Left cardiac atrium (tissue), 4 donors: ENCODE data around the gene ACTL8. TPM values are rescaled to one million over a fixed set of nuclear protein-coding genes. Genes with fewer than 3 reads are reported as not detected.
A peak's percentile ranks its signal among the peaks of the same experiment; 100 is the strongest.
"Not testable (repeated sequence)": the region's sequence is repeated elsewhere in the genome, so short reads cannot be mapped to it uniquely, and the experiment has no call there.

Experiments
- ATAC-seq, 2 donors: fragments of 200-7000 bp; cut with Tn5 transposase; one replicate each; pipeline ENCODE4 v1.9.1; 2020; ENCODE audit warnings: mild to moderate bottlenecking in 2 of 2, moderate library complexity in 2 of 2
- DNase-seq: peaks from one replicate; pipeline ENCODE4 v3.0.0-alpha.2; 2020
- intact Hi-C, 2 donors: fragments of 100-400 bp; cut with DNase I; formaldehyde crosslinking; loops; one replicate each; pipeline versions ENCODE4 v1.14.1 to v1.15.1; 2022 to 2023
- total RNA-seq, 2 donors: library from RNA; stranded (reverse); fragmentation: NEBNext Ultra II Directional; extraction: Animal tissue kit (Norgen Biotek cat#: 25700); gene quantifications; one replicate each; pipeline ENCODE4 v1.2.1, GENCODE V29; 2021
- donor health status: DM: no; HTN: yes; CAD: no.
- donor health status: DM: no; HTN: yes; CAD: no; lungs with severe emphysema.
- donor health status: DM: yes; HTN: yes; CAD: no.
- donor health status: Dilated cardiomyopathy.

ACTL8 gene
- total RNA-seq, 2 donors from 2014 or later: not detected

DNA sequence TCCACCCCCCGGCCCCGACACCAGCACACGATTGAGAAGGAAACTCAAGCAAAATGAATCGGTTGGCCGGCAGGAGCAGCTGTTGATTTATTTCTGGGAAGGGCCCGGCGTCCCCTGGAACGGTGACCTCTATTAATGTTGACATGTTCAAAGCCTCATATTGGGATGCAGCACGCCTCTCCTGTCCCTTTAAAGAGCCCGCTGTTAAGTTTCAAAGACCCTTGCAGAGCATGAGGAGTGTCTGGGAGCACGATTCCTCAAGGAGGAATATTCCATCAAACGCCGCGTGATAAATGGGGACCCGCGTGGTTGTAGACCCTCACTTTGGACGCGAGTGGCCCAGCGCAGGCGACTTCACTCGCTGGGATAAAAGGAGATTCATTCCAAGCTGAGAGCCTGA is 21.5 kb upstream of the ACTL8 start:
- DNase-seq (no peak), ATAC-seq (no peak)
- intact Hi-C loops: no loop called here

GRCh38 chr1:17734609-17735008 is 20.5 kb upstream of the ACTL8 start:
- no peak for DNase-seq
- intact Hi-C loops: no loop called here
- no peak for ATAC-seq

- no peak for ATAC-seq
- DNase-seq: no peak
- intact Hi-C loops: no loop called here
Measured at GRCh38 chr1:17735348-17735747, 19.8 kb upstream of the ACTL8 start.

DNA sequence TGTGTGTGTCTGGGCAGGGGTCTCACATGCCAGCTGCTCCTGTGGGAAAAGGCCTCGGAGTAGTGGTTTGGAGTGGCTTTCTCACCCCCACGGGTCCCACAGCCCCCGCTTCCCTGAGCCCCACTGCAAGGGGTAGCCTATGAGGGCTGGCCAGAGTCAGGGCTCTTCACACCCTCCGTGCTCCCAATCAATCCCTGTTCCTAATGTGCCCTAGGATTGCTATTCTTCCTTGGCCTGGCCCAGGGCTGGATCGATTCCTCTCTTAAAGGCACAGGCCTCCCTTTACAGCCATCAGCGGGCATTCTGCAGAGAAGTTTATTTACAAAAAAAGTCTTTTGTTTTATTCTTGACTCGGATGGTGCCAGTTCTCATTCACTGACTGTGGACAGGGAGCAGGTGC is 19.3 kb upstream of the ACTL8 start:
- DNase-seq (no peak), ATAC-seq (no peak)
- intact Hi-C loops: no loop called here

DNA sequence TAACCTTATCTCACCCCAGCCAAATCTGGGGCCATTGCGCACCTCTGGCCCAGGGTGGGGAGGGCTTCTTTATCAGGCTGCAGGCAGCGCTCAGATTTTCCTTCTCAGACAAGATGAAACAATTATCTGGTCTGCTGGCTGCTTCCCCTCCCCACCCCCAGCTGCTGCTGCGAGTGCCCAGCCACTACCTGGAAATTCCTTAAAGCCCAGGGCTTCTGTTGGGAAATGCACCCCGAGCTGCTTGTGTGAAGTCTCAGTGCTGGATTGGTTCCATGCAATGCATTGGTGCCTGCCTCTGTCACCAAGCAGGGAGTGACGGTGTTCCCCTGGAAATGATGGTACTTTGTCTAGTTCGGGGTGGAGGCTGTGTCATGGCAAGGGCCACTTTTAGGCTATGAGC is 18.5 kb upstream of the ACTL8 start:
- ATAC-seq (no peak), DNase-seq (no peak)
- intact Hi-C loops: no loop called here

- ATAC-seq (no peak), DNase-seq (no peak)
- intact Hi-C loops: no loop called here
Measured at GRCh38 chr1:17739050-17739449, 16.1 kb upstream of the ACTL8 start.

GRCh38 chr1:17741052-17741451 is 14.1 kb upstream of the ACTL8 start:
- DNase-seq: no peak
- intact Hi-C loops: no loop called here
- ATAC-seq: no peak

DNA sequence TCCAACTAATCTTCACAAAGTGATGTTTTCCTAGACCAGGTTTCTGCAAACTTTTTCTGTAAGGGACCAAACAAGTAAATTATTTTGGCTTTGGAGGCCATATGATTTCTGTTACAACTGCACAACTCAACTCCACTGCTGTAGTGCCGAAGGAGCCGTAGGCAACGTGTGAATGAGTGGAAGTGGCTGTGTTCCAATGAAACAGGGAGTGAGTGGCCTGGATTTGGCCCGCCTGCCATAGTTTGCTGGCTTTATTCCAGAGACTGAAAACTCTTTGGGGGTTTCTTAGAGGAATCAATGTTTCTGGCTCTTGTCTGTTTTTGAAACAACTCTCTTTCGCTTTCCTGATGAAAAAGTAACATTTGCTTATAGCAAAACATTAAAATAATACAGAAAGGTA is 12.6 kb upstream of the ACTL8 start:
- no peak for DNase-seq
- intact Hi-C loops: no loop called here
- peak; percentile 73 to 85 for ATAC-seq

DNA sequence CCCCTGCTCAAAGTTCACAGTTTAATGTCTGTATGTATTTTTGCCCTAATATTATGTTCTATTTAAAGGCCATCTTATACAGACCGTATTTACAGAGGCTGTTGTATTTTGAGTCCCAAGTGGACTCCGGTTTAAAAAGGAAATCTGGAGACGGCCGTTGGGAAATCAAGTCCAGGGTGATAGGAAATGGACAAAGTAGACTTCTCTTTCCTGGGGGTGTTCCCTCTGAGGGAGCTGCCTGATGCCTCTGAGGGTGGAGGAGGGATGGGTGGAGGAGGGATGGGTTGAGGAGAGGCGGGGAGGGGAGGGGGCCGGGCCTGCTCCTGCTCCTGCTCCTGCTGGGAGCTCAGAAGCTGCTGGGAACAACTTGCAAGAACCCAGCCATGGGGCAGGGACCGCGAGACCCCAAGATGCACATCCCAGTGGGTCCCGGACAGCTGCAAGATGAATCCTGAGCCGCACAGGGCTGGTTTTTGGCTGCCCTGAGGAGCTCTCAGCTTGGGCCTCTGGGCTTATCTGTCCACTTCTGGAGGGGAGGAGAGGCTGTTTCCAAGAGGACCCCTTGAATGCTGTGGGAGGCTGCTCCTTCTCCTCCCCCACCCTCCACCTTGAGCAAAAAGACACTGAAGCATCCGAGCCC is 12.0 kb upstream of the ACTL8 start:
- DNase-seq (no peak), ATAC-seq (peak; percentile 15 to 56)
- intact Hi-C loops: no loop called here

DNA sequence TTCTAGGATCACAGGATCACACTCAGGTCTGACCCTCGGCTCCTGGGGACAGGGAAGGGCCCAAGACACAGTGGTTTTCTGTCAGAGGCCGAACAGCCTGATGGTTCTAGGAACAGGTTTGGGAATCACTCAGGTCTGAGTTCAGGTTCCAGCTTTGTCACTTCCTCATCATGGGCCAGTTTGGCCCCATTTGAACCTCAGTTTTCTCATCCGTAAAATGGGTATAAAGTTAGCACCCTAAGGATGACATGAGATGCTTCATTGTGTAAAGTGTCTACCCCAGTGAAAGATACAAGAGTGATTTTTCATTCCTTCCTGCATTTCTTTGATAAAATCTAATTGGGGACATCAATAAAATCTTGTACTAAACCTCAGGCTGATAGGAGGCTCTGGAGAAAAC is 11.2 kb upstream of the ACTL8 start:
- intact Hi-C loops: no loop called here
- DNase-seq: no peak
- no peak for ATAC-seq

GRCh38 chr1:17744666-17745478 is 10.3 kb upstream of the ACTL8 start:
- no peak for DNase-seq
- ATAC-seq: no peak
- intact Hi-C loops: no loop called here

GRCh38 chr1:17745479-17745955 is 9.6 kb upstream of the ACTL8 start:
- ATAC-seq: no peak
- no peak for DNase-seq
- intact Hi-C loops: no loop called here

GRCh38 chr1:17746281-17746680 is 8.9 kb upstream of the ACTL8 start:
- intact Hi-C loops, ATAC-seq, DNase-seq: not testable (repeated sequence)

- DNase-seq (no peak), ATAC-seq (no peak)
- intact Hi-C loops: no loop called here
Measured at GRCh38 chr1:17746920-17747319, 8.2 kb upstream of the ACTL8 start.

GRCh38 chr1:17750333-17750732 is 4.8 kb upstream of the ACTL8 start:
- no peak for DNase-seq
- ATAC-seq: no peak

GRCh38 chr1:17752356-17752755 is 2.8 kb upstream of the ACTL8 start:
- intact Hi-C loops: no loop called here
- ATAC-seq (no peak), DNase-seq (no peak)

More at GRCh38 chr1:17750333-17750732, 4.8 kb upstream of the ACTL8 start:
- intact Hi-C loops: no loop called here

DNA sequence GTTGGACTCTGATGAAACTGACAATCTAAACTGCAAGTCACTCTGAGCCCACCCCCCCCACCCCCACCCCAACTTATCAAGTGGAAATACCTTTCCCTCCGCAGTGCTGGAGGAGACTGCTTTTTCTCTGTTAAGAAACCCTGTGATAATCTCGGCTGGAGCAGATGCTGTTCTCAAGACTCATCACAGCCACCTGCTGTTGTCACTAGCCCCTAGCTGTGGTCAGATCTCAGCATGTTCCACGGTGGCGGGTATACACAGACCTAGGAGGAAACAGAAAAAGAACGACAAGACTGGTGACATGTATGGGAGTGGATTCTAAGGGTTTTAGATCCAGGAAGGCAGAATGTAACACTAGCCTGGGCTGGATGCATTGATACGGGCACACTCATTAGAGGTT is 2.3 kb downstream of the ACTL8 start:
- intact Hi-C loops: no loop called here
- ATAC-seq: no peak
- DNase-seq: no peak

DNA sequence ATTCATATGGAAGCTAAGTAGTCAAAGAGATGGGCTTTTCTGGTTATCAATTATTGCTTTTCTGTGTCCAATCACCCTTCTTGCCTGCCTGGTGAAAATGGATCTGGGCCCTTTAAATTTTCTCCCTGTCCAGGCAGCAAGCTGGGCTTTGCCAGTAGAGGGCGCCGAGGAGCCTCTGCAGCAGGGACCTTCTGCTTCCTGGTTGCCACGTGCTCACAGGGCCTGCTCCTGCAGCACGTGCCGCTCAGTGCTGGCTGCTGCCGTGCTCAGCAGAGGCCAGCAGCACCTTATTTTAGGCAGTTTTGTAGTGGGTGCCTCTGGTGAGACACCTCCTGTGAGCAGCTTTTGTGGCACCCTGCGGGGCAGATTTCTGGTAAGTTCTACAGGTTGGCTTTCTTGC is 4.0 kb downstream of the ACTL8 start:
- ATAC-seq (no peak), DNase-seq (no peak)
- intact Hi-C loops: no loop called here

GRCh38 chr1:17762313-17762712 is 7.2 kb downstream of the ACTL8 start:
- intact Hi-C loops: loop anchor here in 1 of 2 donors (10.0 kb wide), 1 partner anchor 58 kb away; no protein-coding TSS in a partner anchor
- ATAC-seq (no peak), DNase-seq (no peak)

- ATAC-seq (no peak), DNase-seq (no peak)
- intact Hi-C loops: loop anchor here in 1 of 2 donors (10.0 kb wide), 1 partner anchor 59 kb away; no protein-coding TSS in a partner anchor
Measured at GRCh38 chr1:17763417-17763816, 8.3 kb downstream of the ACTL8 start.

- no peak for DNase-seq
- intact Hi-C loops: loop anchor here in 1 of 2 donors (10.0 kb wide), 1 partner anchor 59 kb away; no protein-coding TSS in a partner anchor
- ATAC-seq: no peak
Measured at GRCh38 chr1:17763995-17764394, 8.9 kb downstream of the ACTL8 start.
